C4-2B (cell line): ENCODE measurements around the gene RGS7.

ENCODE experiments used
- CTCF ChIP-seq: fragments of 450-650 bp; conservative IDR thresholded peaks from 2 replicates; pipeline ENCODE4 v1.5.1; 2017; ENCODE audit warnings: mild to moderate bottlenecking
- ZFX ChIP-seq: fragments of 450-650 bp; IDR thresholded peaks from 2 replicates; pipeline ENCODE4 v1.6.1; 2017

GRCh38 chr1:241396747-241397681 is 40.0 kb upstream of the RGS7 start:
- TF ChIP-seq CTCF = no peak
- no peak for TF ChIP-seq ZFX
